HG03097 (cell line): Measurements from ENCODE around the gene SBSN.
A peak's percentile ranks its signal among the peaks of the same experiment; 100 is the strongest.

Source experiments
- ATAC-seq: cut with Tn5 transposase; IDR thresholded peaks from one replicate; pipeline ENCODE4 v1.9.1; 2021; ENCODE audit not compliant: unreplicated experiment, low FRiP score

The SBSN gene

DNA sequence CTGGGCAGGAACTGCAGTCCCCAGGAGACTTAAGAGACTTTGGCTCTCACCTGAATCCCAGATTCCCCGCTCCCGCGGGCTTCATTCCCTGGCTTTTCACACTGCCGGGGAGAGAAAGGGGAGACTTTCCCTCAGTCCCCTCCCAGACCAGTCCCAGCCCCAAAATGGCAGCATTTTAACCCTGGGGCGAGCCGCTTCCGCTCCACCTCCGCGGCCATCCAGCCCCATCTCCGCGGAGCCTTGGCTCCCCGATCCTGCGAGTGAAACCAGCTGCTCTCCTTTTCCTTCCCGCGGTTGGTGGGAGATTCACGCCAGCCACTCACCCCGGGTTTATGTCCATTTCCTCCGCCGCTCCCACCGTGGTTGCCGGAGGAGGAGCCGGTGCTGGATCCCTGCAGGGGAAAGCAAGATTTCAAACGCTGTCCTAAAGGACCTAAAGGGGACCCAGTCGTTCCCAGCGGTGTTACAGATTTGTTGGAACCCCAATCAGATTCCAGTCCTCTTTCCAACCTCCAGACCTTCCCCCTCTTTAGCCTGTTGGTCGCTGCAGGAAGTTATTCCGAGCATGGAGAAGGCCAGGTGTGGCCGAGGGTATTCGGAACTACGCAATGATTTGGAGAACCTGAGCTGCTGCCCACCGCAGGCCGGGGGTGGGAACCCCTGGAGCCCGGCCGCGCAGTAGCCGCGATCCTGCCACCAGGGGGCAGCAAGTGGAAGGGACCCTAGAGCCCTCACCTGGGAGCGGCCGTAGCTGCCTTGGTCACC is 18.1 kb downstream of the SBSN start:
- peak; percentile 43 for ATAC-seq

DNA sequence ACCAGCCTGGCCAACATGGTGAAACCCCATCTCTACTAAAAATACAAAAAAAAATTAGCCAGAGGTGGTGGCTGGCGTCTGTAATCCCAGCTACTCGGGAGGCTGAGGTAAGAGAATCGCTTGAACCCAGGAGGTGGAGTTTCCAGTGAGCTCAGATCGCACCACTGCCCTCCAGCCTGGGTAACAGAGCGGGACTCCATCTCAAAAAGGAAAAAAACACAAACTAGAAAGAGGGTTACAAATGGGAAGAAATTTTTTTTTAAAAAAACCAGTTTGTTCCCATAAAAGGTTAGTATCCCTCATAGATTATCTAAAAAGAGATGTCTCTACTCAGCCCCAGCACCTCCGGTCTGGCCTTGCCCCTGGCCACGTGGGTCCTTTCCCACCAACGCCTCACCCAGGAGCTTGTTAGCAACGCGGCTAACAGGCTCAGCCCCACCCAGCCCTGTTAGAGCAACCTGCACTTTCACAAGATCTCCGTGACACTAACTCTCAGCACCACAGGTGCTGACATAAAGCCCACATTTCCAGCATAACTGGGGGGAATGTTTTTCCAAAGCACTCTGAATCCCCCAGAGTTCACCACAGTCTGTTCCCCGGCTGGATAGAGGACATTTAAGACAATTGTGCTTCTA is 19.0 kb downstream of the SBSN start:
- no peak for ATAC-seq

DNA sequence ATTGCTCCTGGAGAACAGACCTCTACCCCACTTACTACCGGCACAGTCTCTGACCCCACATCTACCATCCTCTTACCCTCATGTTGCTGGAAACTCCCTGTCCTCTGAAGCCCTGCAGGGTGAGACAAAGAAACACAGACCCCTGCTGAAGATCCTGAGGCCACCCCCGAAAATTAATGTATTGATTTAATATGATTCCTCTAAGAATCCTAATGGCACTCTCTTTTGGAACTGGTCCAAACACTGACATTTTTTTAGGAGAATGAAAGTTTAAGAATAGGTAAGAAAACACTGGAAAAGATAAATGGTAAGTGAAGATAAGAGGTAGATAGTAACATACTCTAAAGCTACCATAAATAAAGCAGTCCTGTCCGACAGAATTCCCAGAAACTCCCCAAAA is 20.0 kb downstream of the SBSN start:
- ATAC-seq, result no peak

DNA sequence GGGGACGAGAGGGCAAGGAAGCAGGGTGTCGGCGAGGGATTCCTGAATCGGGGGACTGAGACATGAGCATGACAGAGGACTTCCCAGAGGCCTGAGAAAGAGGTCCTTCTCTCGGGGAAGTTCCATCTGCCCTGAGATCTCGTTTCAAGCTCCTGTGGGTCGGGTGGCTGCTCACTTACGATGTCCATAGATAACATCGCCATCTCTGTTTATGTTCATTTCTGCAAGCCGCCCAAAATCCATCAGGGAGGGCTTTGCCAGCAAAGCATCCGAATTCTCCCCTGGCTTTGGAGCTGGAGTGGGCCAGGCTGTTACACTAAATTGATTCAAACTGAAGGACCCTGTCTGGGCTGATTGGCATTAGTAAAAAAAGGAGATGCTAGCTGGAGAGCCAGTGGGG is 20.6 kb downstream of the SBSN start:
- ATAC-seq, result no peak

DNA sequence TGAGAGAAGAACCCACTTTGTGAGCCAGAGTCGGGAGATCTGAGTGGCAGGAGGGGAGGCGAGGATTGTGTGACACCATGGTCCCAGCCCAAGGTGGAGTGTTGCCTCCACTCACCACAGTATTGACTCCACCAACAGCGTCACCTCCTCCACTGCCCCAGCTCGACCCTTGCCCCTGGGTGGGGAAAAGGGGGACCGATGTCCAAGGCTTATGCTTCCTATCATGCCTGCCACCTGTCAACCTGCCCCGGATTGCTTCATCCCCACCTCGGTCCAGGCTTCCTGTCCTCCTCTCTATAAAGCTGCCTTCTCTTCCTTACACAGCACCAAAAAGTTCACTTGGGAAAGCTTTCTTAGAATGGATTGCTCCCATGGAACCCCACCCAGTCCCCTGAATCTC is 22.1 kb downstream of the SBSN start:
- no peak for ATAC-seq

DNA sequence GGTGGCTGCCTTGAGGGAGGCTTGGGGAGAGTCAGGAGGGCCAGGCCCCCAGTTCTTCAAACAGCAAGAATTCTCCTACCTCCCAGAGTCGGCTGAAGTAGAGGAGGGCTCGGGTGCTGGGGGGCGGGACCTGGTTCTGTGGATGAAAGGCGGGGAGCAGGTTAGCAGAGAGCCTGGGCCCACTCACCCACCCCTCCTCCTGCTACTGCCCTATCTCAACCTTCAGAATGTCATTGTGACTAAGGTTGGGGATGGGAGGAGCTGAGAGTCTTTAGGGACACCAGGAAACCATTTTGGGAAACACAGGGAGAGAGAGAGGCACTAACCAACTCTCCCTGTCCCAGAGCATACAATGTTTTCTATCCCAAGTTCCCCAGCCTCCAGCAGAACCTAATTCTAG is 25.4 kb downstream of the SBSN start:
- ATAC-seq, result no peak

DNA sequence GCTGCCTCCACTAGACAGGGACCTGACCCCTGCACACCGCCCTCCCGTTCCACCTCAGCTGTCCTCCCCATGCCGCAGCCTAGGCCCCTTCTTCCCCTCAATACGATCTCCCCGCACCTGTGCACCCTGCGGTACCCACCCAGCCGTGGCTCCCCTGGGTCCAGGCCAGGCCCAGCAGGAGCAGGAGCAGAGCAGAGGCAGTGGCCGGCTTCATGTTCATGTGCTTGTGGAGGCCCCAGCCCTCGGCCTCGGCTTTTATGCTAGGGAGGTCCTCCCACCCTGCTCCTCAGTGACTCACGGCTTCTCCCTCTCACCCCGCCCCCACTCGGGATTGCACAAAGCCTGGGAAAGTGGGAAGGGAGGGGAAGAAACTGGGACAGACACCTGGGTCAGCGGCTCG is 26.4 kb downstream of the SBSN start:
- ATAC-seq, result no peak

DNA sequence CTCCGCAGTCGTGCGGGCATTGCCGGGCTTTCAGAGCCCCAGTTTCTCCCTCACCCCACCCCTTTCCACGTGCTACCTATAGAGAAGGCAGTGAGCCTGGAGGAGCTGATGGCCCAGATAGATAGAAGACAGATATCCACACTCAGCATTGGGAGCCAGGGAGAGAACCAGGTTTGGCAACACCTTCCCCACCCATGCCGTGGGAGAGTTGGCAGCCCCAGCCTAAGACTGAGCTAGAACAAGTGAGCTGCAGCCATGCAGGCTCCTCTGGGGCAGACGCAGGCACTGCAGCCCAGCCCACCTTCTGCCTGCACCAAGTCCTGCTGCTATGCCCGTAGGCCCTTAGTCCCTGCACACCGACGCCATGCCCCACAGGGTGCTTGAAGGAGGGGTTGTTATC is 27.5 kb downstream of the SBSN start:
- no peak for ATAC-seq

DNA sequence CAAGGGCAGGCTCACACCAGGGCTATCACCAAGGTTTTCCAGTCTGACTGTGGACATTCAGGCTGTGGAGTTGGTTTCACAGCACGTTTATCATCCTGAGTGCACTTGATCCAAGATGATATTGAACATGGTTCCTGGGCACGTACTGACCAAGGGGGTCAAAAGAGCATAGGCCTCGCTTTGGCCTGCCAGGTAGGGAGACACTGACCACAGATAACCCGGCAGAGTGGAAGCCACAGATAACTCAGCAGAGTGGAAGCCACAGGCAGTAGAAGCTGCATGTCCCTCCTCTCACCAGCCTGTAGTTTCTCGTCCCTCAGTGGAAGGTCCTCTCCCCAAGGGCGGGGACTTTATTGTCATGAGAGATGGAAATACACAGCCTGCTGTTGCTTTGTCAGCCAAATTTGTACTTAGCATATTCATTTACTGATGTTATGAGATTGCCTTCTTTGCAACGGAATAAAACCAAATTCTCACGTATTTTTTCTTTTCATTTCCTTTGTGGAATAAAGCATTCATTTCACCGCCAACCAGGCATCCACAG is 29.1 kb downstream of the SBSN start:
- no peak for ATAC-seq

DNA sequence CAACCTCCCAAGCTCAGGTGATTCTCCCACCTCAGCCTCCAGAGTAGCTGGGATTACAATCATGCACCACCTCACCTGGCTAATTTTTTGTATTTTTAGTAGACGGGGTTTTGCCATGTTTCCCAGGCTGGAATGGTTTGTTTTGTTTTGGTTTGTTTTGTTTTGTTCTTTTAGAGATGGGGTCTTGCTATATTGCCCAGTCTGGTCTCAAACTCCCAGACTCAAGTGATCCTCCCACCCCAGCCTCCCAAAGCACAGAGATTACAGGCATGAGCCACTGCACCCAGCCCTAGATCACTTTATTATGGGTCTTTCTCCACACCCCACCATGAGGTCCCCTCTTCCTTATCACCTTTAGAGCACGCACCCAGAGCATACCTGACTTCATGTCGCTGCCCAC is 29.9 kb downstream of the SBSN start:
- no peak for ATAC-seq

DNA sequence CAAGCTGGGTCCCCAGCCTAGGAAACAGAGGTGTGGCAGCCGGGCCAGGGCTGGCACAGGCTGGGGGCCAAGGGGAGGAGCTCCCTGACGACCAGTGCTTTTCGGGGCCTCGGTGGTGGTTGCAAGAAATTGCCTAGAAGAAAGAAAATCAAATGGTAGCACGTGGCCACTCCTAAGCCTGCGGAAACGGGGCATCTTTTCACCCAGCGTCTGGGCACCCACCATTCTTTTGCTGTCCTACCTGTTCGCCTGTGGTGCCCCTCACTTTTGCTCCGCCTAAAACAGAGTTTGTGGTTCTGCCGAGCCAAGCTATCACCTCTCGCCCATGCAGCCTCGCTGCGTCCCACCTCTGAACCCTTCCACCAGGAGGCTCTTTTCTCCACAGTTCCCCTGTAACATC is 30.7 kb downstream of the SBSN start:
- ATAC-seq, result no peak

DNA sequence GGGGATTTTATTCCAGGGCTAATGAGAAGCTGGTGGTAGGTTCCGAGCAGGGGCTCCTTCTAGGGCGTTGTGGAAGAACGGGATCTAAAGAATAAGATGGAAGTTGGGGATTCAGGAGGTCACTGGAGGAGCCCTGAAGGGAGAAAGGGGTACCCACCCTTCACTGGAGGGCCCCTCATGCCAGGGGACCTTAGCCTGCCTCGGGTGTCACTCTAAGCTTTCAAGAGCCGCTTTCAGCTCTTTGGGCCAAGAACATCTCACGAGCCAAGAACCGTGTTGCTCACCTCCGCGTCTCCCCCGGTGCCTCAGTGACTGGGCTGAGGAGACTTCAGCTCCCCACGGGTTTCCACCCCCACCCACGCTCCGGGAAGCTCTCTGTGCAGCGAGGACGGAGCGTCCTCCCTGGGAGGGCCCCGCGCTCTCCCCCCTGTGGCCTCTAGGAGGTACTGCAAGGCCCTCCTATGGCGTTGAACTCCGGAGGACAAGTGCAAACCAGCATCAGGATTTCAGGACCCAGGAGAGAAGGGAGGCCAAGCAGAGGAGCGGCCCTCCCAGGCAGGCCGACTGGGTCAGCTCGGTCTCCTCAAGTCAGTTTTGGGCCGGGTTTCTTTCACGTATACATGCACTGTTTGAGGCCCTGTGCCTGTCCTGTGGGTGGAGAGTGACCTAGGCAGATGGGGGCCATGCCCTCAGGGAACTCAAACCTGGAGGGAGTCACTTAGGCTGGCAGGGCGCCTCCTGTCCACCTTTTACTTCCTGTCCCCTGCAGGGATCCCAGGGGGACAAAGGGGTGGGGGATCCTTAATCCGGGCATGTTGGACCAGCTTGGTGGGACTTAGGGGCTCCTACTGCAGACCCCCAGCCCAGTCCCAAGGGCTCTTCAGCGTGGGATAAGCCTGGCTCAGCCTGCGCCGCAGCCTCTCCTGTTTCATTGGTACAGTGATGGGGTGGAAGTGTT is 32.7 kb downstream of the SBSN start:
- ATAC-seq, result no peak

DNA sequence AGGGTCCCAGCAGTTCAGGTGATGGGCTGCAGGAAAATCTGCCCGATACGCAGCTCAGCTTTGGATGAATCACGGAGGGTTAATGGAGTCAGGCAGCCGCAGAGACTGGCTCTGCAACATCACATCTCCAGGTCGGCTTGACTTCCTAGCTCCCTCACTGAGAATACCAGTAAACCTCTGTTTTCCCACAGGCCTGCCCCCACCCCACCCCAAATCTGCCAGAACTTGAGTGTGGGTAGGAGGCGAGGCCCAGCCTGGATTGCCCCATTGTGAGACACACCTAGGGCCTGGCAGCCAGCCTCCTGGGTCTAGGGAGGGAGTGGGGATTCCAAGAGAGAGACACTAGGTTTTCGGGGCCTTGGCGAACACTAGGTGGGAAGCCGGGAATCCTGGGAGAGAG is 34.1 kb downstream of the SBSN start:
- ATAC-seq, result no peak

DNA sequence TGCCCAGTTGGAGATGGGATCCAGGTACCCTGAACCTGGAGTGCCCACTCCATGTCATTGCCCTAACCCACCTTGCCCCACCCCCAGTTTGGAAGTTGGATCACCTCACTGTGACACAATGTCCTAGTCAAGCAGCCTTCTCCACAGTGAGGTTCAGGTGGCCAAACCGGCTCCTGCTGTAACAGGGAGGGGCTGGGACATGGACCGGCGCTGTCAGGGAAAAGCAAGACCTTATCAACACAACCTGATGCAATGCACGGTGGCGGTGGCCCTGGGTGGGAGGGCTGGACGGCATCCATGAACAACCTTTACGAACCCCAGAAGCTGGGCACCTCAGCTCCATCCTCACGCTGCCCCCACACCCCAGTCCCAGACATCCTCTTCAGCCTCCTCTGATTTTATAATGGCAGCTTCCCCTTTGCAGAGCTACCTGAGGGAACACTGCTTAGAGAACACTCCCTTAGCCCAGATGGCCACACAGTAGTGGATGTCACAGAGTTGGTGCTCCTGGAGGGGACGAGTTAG is 36.2 kb downstream of the SBSN start:
- no peak for ATAC-seq

DNA sequence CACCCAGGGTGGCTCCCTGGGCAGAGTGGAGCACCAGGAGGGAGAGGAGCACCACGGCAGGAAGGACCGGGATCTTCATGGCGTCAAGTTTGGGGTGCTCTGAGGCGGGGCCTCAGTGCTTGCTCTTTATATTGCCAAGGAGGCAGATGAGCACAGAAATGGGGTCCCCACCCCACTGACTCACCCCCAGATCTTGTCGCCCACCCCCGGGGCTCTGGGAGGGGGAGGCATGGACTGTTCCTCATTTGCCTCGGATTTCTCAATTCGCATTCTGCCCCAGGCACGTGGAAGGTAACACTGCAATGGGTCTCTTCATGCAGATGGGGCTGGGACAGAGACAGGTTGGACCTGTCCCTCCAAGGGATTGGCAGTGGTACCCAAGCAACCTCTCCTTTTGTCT is 37.7 kb downstream of the SBSN start, which contains the start of gene KRTDAP:
KRTDAP (minus strand) TSS at position 101 of the 400 bp plus-strand sequence; CDS start at position 79, 22 bp downstream.
- ATAC-seq, result no peak

DNA sequence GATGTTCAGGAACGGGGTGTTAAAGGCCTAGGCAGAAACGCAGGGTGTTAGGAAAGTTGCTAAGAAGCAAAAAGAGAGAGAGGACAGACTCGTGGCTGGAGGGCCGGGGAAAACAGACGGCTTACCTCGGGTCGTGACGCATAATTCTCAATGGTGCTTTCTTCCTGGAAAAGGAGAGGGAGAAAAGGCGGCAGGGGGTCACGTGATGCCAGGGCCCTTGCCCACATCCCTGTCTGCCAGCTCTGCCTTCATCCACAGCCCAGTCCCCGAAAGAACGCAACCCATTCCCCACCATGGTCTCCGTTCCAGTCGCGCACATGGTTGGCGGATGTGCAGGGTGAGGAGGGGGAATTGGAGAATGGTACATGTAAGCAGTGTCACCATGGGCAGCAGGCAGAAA is 39.4 kb downstream of the SBSN start:
- no peak for ATAC-seq

DNA sequence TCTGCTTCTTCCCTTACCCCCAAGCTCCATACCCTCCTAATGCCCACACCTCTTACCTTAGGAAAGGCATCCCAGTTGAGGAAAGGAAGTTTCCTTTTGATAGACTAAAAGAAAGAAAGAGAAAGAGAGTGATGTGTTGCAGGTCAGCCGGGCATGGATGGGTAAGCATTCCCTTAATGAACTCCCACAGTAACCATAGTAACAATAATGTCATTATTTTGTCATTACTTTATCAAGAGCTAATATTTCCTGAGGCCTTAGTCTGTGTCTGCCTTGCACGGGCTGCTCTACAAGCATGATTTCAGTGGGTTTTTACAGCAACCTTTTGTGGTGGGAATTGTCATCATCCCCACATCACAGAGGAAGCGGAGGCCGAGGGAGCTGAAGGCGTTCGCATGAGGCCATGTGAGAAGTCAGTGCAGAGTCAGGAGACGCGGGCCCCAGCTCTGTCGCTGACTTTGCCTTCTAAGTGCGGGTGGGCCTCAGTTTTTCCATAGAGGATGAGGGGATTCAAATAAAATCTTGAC is 40.4 kb downstream of the SBSN start:
- ATAC-seq, result no peak

DNA sequence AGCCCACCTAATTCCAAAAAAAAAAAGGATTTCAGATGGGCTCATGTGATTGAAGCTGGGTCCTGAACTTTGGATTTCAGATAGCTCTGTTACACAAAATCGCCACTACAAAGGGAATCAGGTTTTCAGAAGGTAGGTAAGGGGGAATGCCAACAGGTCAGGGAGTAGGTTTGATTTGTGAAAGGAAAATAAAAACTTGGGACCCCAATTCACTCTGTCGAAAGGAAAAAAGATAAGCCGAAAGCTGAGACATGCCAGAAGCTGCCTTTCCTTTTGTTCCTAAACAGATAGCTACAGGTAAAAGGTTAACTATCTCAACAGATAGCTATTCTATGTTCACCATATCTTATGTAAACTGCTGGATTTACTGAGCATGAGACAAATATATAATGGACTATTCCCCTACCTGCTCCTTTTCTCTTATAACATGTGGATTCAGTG is 41.8 kb downstream of the SBSN start:
- ATAC-seq, result no peak

DNA sequence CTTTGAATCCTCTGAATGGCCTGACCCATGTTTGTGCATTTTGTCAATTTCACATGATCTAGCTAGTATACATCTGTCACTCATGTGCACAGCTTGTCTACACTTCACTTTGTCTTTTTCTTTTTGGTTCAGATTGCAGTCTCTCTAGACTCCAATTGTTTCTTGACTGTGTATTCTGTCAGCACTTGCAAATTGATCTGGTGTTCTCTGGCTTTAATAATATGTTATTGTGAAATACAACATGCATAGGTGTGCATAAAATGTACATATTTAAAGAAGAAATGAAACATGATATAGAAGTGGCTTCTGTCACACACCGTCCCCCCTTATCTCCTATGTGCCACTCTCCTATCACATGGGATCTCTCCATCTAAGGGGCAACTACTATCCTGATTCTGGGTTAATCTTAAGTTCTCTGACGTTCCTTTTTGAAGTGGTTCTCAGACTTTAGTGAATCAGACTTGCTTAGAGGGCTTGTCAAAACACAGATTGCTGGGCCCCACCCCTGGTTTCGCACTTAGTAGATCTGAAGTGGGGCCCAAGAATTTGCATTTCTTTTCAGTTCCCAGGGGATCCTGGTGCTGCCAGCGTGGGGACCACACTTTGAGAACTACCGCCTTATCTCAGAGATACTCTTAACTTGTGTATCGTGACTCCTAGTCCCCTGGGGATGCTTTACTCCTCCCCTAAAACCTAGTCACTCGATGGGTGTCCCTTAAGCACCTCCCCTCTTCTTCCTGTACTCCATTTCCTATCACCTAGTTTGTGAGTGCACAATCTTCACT is 43.7 kb downstream of the SBSN start:
- ATAC-seq, result peak; percentile 55

DNA sequence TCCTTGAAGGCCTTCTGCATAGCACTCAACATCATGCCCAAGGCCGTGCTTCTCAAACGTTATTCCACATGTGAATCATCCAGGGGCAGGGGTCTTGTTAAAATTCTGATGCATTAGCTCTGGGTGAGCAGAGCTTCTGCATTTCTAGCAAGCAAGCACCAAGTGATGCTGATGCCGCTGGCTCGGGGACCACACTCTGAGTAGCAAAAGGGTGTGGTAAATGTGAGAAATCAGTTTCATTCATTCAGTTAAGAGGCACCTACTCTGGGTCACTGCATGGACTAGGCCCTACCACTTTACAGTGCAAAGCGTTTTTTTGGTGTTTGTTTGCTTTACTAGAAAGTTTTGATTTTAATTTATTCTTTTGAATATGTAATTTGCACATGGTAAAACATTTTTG is 45.0 kb downstream of the SBSN start:
- no peak for ATAC-seq
